ENCODE measurements around the gene IL17C. TPM values are rescaled to one million over a fixed set of nuclear protein-coding genes. Genes with fewer than 3 reads are reported as not detected.

Gene IL17C
- total RNA-seq, 1 experiment from 2014 or later: 0.31 TPM

- peaks cover 4% of the 10 kb centered on the region; the same call in 1 of the 2 replicates for H3K4me1 ChIP-seq (ENCODE audit: insufficient read depth, low read length)
- H3K9ac ChIP-seq (ENCODE audit: extremely low read depth, insufficient read length, low read length): no peak overlapping the region
- DNase-seq: no peak
- no peaks in the 10 kb centered on the region for H3K79me2 ChIP-seq (ENCODE audit: insufficient read depth, low read length)
- H3K23me2 ChIP-seq (ENCODE audit: insufficient read length, low read depth, low read length, poor library complexity, severe bottlenecking): peaks cover 3% of the 10 kb centered on the region
- no peak overlapping the region for H3K56ac ChIP-seq (ENCODE audit: insufficient read length, low read depth, low read length)
- no peak overlapping the region for H3T11ph ChIP-seq (ENCODE audit: low read length)
- no peaks in the 10 kb centered on the region for H3K79me1 ChIP-seq (ENCODE audit: insufficient read depth, low read depth, low read length, poor library complexity, severe bottlenecking)
- no peak overlapping the region for H4K8ac ChIP-seq (replicated peaks; ENCODE audit: insufficient read length, low read depth, low read length)
- H3K4ac ChIP-seq (ENCODE audit: low read depth, low read length): no peak overlapping the region
- no peaks in the 10 kb centered on the region for H3K9me3 ChIP-seq (ENCODE audit: control insufficient read depth, low read depth, low read length)
- no peak for TF ChIP-seq CTCF (conservative IDR thresholded peaks at IDR 0.05)
- H2AK5ac ChIP-seq (ENCODE audit: insufficient read length, low read length): no peak overlapping the region
- no peak overlapping the region for H4K91ac ChIP-seq (ENCODE audit: insufficient read length, low read depth, low read length)
- H3K27ac ChIP-seq (ENCODE audit: insufficient read length, low read depth, low read length): no peak overlapping the region
- no peak overlapping the region for H3K4me2 ChIP-seq (ENCODE audit: insufficient read depth, insufficient read length, low read length)
- no peak overlapping the region for H2BK20ac ChIP-seq (ENCODE audit: low read depth, low read length, poor library complexity, severe bottlenecking)
- no peak overlapping the region for H3K23ac ChIP-seq (ENCODE audit: insufficient read length, low read depth, low read length)
- no peaks in the 10 kb centered on the region for H3K27me3 ChIP-seq (ENCODE audit: insufficient read depth, low read length)
- H2BK15ac ChIP-seq (ENCODE audit: low read depth, low read length): no peak overlapping the region
- H3K4me1 Mint-ChIP-seq: peaks cover 22 to 33% of the 10 kb centered on the region in 2 experiments
- peaks cover 28% of the 10 kb centered on the region for H3K27me3 Mint-ChIP-seq (ENCODE audit: low read depth)
- no peak overlapping the region for H4K5ac ChIP-seq (ENCODE audit: insufficient read length, low read depth, low read length)
- H2BK12ac ChIP-seq (ENCODE audit: insufficient read length, low read depth, low read length): no peak overlapping the region
- peak overlapping the region; percentile 83; the same call in 1 of the 2 replicates for H3K14ac ChIP-seq (ENCODE audit: insufficient read depth, low read length)
- no peak overlapping the region for H3K4me3 Mint-ChIP-seq
- no CpG with 5 or more reads among the region's 13 CpGs for WGBS (ENCODE audit: extremely low coverage, insufficient read length, low lambda C conversion rate)
- H2BK5ac ChIP-seq (ENCODE audit: insufficient read length, low read length): no peak overlapping the region
- H2BK120ac ChIP-seq (ENCODE audit: low read depth, low read length, poor library complexity, severe bottlenecking): no peak overlapping the region
- H3K9me3 Mint-ChIP-seq: no peaks in the 10 kb centered on the region
- H3K36me3 Mint-ChIP-seq (ENCODE audit: insufficient read depth in 1 of 3, low read depth in 3 of 3): peaks cover 5 to 16% (median 13%) of the 10 kb centered on the region in 3 experiments; a peak in 6 of 7 replicates
- H4K20me1 ChIP-seq (ENCODE audit: control insufficient read depth, insufficient read depth, insufficient read length): no peaks in the 10 kb centered on the region
- peak overlapping the region in 1 of 3 experiments; percentile 6; a peak in 2 of 7 replicates for H3K27ac Mint-ChIP-seq
- no peak overlapping the region for H2AFZ ChIP-seq (ENCODE audit: low read length)
- H3K18ac ChIP-seq (ENCODE audit: insufficient read length, low read depth, low read length): no peak overlapping the region
Observed at GRCh38 chr16:88640039-88640495, 1.7 kb downstream of the IL17C start.

Data from H9 (cell line).